ENCODE measurements around the gene PTP4A1. TPM values are rescaled to one million over a fixed set of nuclear protein-coding genes. Genes with fewer than 3 reads are reported as not detected.

Gene PTP4A1
- total RNA-seq, 2 experiments from 2014 or later = 86.6 to 87.0 TPM

DNA sequence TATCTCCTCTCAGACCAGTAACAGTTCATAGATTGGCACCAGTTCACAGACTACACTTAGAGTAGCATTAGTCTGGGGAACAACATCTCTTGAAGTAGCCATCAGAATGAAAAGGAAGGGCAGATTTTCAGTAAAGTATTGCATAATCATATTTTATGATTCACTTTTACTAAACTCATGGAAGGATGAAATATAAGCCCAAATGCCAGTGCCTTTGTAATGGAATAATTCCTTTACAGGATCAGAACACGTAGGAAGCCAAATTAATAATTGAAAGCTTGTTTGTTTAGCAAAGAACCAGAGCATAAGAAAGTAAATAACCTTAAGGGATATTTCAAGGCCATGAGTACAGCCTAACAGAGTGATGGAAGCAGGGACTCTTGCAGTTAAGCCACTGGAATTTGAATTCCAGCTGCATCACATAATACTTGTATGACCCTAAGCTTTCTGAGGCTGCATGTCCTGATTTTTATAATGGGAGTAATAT, 11.4 kb upstream of the PTP4A1 start:
- ChIA-PET POLR2A (no interaction called here), CTCF (no interaction called here)
- H3K4me1 Mint-ChIP-seq (ENCODE audit: low read depth) = peaks cover 1% of the 10 kb centered on the region
- H3K9me3 Mint-ChIP-seq (ENCODE audit: insufficient read depth) = no peaks in the 10 kb centered on the region
- H3K36me3 Mint-ChIP-seq (ENCODE audit: low read depth) = no peaks in the 10 kb centered on the region
- no peak for DNase-seq
- peaks cover 11% of the 10 kb centered on the region for H3K27me3 Mint-ChIP-seq (ENCODE audit: low read depth)
- ATAC-seq = no peak
- H3K27ac Mint-ChIP-seq = no peak overlapping the region
- H3K4me3 Mint-ChIP-seq = no peak overlapping the region

DNA sequence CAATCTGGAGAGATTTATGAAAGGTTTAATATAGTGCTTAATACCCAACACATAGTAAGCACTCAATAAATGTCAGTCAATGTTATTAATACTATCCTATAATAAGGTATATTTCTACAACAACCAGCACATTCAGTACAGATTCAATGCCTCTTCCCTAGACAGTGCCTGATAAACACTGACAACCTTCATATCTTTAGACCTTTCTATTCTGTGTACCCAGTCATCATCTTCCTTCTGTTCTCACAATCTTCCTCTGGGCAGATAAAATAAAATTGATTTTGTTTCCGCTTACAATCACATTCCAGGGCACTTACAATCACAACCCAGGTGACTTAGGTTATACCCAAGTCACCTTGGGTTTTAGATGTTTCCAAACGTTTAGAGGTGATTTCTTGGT, 11.0 kb upstream of the PTP4A1 start:
- Mint-ChIP-seq H3K27me3 (ENCODE audit: low read depth) (peaks cover 11% of the 10 kb centered on the region), H3K9me3 (ENCODE audit: insufficient read depth) (no peaks in the 10 kb centered on the region), H3K4me3 (no peak overlapping the region), H3K27ac (no peak overlapping the region), H3K36me3 (ENCODE audit: low read depth) (no peaks in the 10 kb centered on the region), H3K4me1 (ENCODE audit: low read depth) (peaks cover 6% of the 10 kb centered on the region)
- DNase-seq (no peak), ATAC-seq (no peak)
- POLR2A ChIA-PET = no interaction called here
- CTCF ChIA-PET = no interaction called here

DNA sequence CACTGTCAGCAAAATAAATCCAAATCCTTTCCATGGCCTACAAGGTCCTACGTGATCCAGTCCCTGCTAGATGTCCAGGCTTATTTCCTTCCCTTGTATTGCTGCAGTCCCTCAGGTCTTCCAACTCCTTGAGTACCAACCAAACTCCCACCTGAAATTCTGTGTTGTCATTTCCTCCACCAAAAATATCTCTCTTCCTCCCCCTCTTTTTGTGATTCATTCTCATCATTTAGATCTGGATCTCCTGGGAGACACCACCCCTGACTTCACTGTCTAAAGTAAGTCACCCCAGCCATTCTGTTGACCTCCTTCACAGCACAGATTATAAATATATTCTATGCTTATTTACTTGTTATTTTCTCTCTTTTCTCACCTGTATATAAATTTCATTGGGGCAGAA, 9.0 kb upstream of the PTP4A1 start:
- no peaks in the 10 kb centered on the region for H3K36me3 Mint-ChIP-seq (ENCODE audit: low read depth)
- no peak for ATAC-seq
- no peak for DNase-seq
- peaks cover 11% of the 10 kb centered on the region for H3K27me3 Mint-ChIP-seq (ENCODE audit: low read depth)
- peaks cover 5% of the 10 kb centered on the region for H3K9me3 Mint-ChIP-seq (ENCODE audit: insufficient read depth)
- H3K4me3 Mint-ChIP-seq = no peak overlapping the region
- H3K4me1 Mint-ChIP-seq (ENCODE audit: low read depth) = peaks cover 10% of the 10 kb centered on the region
- no peak overlapping the region for H3K27ac Mint-ChIP-seq
- CTCF ChIA-PET = no interaction called here
- POLR2A ChIA-PET = no interaction called here

DNA sequence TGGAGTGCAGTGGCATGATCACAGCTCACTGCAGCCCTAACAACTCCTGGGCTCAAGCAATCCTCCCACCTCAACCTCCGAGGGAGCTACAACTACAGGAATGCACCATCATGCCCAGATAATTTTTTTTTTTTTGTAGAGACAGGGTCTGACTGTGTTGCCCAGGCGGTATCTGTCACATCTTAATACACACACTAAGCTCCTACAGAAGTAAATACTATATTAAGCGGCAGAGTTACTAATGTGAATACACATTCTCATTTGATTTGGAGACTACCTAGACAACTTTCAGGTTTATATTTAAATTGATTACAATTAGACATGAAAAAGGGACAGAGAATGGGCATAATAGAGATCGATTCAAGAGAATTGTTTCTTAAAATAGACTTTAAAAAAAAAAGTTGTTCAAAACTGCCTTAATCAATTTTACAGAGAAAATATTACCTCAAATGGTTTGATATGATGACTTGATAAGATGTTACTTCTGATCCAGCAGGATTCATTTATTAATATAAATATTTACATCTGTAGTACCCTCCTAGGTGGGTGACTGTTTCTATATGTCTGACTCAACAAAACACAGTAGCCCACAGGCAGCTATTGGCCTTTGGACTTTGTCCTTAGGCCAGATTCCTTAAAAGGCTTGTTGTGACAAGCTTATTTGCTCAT, 7.1 kb upstream of the PTP4A1 start:
- CTCF ChIA-PET = interaction anchor here (0.5 kb wide), 1 partner anchor 47 kb away, joined by 3 read pairs; no protein-coding TSS in a partner anchor
- H3K4me3 Mint-ChIP-seq = no peak overlapping the region
- ATAC-seq = no peak

DNA sequence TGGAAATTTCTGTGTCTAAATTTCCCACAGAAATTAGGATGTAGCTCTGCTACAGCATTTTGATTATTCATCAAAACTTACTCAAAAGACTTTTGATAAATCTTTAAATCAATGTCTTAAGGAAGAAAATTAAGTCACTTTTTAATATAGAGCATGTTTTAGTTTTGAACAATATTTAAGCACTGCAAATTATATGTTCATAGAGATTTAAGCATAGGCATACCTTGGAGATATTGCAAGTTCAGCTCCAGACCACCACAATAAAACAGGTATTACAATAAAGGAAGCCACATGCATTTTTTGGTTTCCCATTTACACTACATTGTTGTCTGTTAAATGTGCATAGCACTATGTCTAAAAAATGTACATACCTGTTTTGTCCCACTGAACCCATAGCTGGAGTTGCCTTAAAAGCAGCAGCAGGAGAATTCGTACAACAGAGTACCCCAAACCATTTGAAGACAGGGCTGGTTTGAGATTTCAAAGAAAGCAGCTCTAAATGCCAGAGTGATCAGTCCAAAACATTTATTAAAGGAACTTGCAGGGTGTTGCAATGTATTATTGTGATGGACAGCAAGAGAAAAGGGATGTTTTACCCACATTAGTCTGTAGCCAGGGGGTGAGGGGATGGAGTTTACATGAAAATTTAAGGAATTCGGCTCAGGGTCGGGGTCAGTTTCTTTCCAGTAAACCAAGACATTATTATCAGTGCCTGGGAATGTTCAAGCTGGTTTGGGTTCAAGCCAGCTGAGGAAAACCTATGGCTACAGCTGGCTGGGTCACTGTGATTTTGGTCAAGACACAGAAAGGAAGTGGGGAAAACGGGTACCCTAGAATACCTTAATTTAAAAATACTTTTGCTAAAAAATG, 6.3 kb upstream of the PTP4A1 start:
- H3K36me3 Mint-ChIP-seq (ENCODE audit: low read depth) = no peaks in the 10 kb centered on the region
- peaks cover 10% of the 10 kb centered on the region for H3K4me1 Mint-ChIP-seq (ENCODE audit: low read depth)
- no peak overlapping the region for H3K27ac Mint-ChIP-seq
- POLR2A ChIA-PET = no interaction called here
- H3K9me3 Mint-ChIP-seq (ENCODE audit: insufficient read depth) = peaks cover 5% of the 10 kb centered on the region
- peaks cover 5% of the 10 kb centered on the region for H3K27me3 Mint-ChIP-seq (ENCODE audit: low read depth)
- CTCF ChIA-PET = interaction anchor here (0.5 kb wide), 1 partner anchor 48 kb away, joined by 3 read pairs; no protein-coding TSS in a partner anchor
- DNase-seq (no peak), ATAC-seq (no peak)
- no peak overlapping the region for H3K4me3 Mint-ChIP-seq

More for the DNA sequence above, 7.1 kb upstream of the PTP4A1 start:
- peaks cover 7% of the 10 kb centered on the region for H3K27me3 Mint-ChIP-seq (ENCODE audit: low read depth)
- no peak overlapping the region for H3K27ac Mint-ChIP-seq
- DNase-seq = no peak
- H3K36me3 Mint-ChIP-seq (ENCODE audit: low read depth) = no peaks in the 10 kb centered on the region
- POLR2A ChIA-PET = no interaction called here
- peaks cover 10% of the 10 kb centered on the region for H3K4me1 Mint-ChIP-seq (ENCODE audit: low read depth)
- peaks cover 5% of the 10 kb centered on the region for H3K9me3 Mint-ChIP-seq (ENCODE audit: insufficient read depth)

DNA sequence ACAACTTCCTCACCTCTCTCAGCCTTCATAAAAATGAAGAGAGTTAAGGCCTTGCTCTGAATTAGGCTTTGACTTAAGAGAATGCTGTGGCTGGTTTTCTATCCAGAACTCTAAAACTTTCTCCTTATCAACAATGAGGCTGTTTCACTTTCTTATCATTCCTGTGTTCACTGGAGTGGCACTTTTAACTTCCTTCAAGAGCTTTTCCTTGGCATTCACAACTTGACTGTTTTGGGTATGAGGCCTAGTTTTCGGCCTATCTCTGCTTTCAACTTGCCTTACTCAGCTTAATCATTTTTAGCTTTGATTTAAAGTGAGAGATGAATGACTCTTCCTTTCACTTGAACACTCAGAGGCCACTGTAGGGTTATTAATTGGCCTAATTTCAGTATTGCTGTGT, 4.3 kb upstream of the PTP4A1 start:
- POLR2A ChIA-PET = interaction anchor here (0.7 kb wide), 1 partner anchor 14 kb away, joined by 3 read pairs; no protein-coding TSS in a partner anchor
- no peak overlapping the region for H3K4me3 Mint-ChIP-seq
- H3K27ac Mint-ChIP-seq = no peak overlapping the region
- CTCF ChIA-PET = no interaction called here
- H3K27me3 Mint-ChIP-seq (ENCODE audit: low read depth) = peaks cover 2% of the 10 kb centered on the region
- peaks cover 18% of the 10 kb centered on the region for H3K4me1 Mint-ChIP-seq (ENCODE audit: low read depth)
- peaks cover 5% of the 10 kb centered on the region for H3K9me3 Mint-ChIP-seq (ENCODE audit: insufficient read depth)
- no peak for ATAC-seq
- DNase-seq = no peak
- H3K36me3 Mint-ChIP-seq (ENCODE audit: low read depth) = peaks cover 5% of the 10 kb centered on the region

DNA sequence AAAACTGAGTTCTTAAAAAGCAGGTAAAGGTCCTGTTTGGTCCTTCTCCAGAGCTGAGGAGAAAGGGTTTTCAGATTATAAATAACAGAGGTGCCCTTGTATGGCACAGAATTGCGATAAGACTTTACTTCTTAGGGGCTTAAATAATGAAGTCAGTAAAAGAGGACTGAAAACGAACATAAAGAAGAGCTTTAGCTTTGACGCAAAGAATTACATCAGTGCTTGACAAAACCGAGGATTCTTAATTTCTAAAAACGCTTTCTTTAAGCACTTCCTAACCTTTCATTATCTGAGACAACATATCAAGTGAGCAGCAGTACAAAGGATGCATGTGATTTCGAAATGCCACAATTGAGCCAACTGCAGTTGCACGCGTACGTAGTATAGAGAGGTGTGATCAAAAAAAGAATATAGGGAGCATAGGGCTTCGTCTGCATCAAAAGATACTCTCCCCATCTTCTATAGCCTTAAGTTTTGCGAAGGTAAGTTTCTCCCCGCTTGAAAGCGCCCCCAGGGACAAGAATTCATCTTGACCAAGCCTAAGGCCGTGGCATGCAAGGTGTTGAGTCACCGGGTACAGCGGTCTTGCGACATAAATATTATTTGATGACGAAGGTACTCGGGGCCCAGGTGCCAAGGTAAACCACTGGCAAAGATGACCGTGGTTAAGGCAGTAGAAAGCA, 778 bp upstream of the PTP4A1 start:
- H3K4me1 Mint-ChIP-seq (ENCODE audit: low read depth) = peaks cover 34% of the 10 kb centered on the region
- ATAC-seq (no peak), DNase-seq (no peak)
- peaks cover 5% of the 10 kb centered on the region for H3K9me3 Mint-ChIP-seq (ENCODE audit: insufficient read depth)
- peaks cover 26% of the 10 kb centered on the region for H3K36me3 Mint-ChIP-seq (ENCODE audit: low read depth)
- peak overlapping the region; percentile 91 for H3K4me3 Mint-ChIP-seq
- ChIA-PET POLR2A (interaction anchor here (1.0 kb wide), 1 partner anchor 65 kb away, joined by 3 read pairs; no protein-coding TSS in a partner anchor), CTCF (interaction anchor here (1.0 to 1.3 kb wide), 2 partner anchors 27 to 219 kb away, joined by 4 to 5 read pairs; no protein-coding TSS in a partner anchor)
- H3K27ac Mint-ChIP-seq = peak overlapping the region; percentile 98
- H3K27me3 Mint-ChIP-seq (ENCODE audit: low read depth) = peaks cover 2% of the 10 kb centered on the region

DNA sequence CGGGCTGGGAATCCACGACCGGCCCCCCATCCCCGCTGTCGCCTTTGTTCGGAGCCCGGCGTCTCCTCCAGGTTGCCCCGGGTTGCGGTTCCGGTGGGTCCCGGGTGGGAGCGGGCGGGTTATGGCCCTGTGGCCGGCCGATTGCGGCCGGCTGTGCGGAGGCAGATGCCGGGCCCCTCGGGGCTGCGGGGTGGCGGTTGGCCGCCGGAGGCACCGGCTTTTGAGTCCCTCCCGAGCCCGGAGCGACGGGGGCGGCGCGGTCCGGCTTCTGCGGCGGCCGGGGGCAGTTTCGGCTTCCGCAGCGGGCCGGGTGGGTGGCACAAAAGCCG, 431 bp downstream of the PTP4A1 start:
- H3K36me3 Mint-ChIP-seq (ENCODE audit: low read depth) = peaks cover 36% of the 10 kb centered on the region
- H3K4me1 Mint-ChIP-seq (ENCODE audit: low read depth) = peaks cover 44% of the 10 kb centered on the region
- H3K4me3 Mint-ChIP-seq = peak overlapping the region; percentile 96
- ATAC-seq (peak; percentile 9), DNase-seq (no peak)
- ChIA-PET POLR2A (interaction anchor here (0.9 to 2.3 kb wide), 4 partner anchors 26 to 62 kb away, joined by 4 to 21 read pairs (median 7); partner anchors contain the start of gene PHF3), CTCF (interaction anchor here (1.4 kb wide), 1 partner anchor 65 kb away, joined by 4 read pairs; no protein-coding TSS in a partner anchor)
- peak overlapping the region; percentile 98 for H3K27ac Mint-ChIP-seq
- peaks cover 5% of the 10 kb centered on the region for H3K9me3 Mint-ChIP-seq (ENCODE audit: insufficient read depth)
- H3K27me3 Mint-ChIP-seq (ENCODE audit: low read depth) = no peaks in the 10 kb centered on the region

DNA sequence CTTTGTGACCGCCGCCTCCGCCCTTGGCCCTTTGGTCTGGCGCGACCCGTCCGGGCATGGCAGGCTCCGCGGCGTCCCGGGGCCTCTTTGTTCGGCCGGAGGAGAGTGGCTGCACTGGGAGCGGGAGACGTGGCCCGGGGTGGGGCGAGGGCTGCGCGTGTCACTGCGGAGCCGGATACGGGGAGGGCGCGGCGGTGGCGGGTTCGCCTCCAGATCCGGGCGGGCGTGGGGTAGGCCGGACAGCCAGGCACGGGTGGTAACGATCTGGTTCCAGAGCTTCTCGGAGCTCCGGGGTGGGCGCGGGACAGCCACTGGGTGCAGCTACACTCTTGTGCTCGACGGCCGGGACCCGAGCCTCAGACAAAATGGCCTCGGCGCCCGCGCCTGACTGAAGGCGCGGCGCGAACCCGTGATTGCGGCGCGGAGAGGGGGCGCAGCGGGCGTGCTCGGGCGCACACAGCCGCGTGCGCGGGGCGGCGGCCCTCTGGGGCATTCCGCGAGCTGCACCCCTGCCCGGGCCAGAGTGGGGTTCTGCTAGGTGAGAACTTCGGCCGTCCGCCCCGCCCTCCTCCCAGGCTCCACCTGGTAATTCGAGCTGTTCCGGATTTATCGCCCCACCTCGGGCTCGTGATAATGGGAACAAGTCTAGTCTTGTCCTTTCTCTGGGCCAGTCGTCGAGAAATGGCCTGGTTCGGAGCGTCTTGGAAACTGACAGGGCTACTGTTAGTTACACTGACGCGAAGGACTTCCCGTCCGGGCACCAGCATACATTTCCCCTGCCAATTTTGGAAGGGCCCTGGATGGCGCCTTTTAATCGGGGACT, 1.0 kb downstream of the PTP4A1 start:
- DNase-seq (peak; percentile 76), ATAC-seq (peak; percentile 40)
- Mint-ChIP-seq H3K27ac (peak overlapping the region; percentile 97), H3K36me3 (ENCODE audit: low read depth) (peaks cover 36% of the 10 kb centered on the region), H3K27me3 (ENCODE audit: low read depth) (no peaks in the 10 kb centered on the region), H3K4me1 (ENCODE audit: low read depth) (peaks cover 40% of the 10 kb centered on the region), H3K9me3 (ENCODE audit: insufficient read depth) (no peaks in the 10 kb centered on the region), H3K4me3 (peak overlapping the region; percentile 96)
- CTCF ChIA-PET = interaction anchor here (0.6 to 2.3 kb wide), 15 partner anchors 11 to 220 kb away, joined by 3 to 18 read pairs (median 6); partner anchors contain the start of gene PHF3
- POLR2A ChIA-PET = interaction anchor here (0.6 to 2.3 kb wide), 11 partner anchors 25 to 221 kb away, joined by 3 to 21 read pairs (median 4); partner anchors contain the start of gene PHF3

DNA sequence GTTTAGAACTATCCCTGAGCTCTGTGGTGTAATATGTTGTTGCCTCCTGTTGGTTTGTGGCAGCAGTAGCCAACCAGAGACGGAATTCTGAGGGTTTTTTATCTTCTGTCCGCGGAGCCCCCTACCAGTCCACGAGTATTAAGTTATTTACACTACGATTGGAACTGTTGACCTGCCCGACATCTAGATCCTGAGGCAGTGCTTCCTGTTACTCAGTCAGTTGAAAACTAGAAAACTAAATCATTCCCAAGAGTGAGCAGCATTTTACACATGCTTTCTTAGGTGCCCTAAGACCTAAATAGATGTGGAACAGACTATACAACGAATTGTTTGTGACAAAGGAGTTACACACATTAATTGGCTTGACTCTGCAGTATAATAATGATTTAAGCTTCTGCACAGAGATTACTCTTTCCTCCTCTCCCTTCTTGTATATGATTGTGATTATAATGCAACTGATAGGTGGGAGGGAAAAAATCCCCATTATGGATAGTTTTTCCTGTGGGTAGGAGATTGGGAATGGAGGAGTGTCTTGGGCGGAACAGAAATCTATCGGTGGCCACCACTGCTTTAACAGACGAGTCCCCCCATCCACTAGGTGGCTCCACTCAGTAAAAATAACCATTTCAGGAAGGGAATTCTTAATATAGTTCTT, 1.7 kb downstream of the PTP4A1 start:
- no peak for ATAC-seq
- peak overlapping the region; percentile 96 for H3K4me3 Mint-ChIP-seq
- H3K27me3 Mint-ChIP-seq (ENCODE audit: low read depth) = no peaks in the 10 kb centered on the region
- H3K36me3 Mint-ChIP-seq (ENCODE audit: low read depth) = peaks cover 38% of the 10 kb centered on the region
- CTCF ChIA-PET = interaction anchor here (0.6 to 2.3 kb wide), 24 partner anchors 10 to 221 kb away, joined by 3 to 18 read pairs (median 4); partner anchors contain the start of gene PHF3
- DNase-seq = peak; percentile 61
- peak overlapping the region; percentile 97 for H3K27ac Mint-ChIP-seq
- POLR2A ChIA-PET = interaction anchor here (0.6 to 2.3 kb wide), 12 partner anchors 24 to 221 kb away, joined by 3 to 21 read pairs (median 4); partner anchors contain the start of gene PHF3
- no peaks in the 10 kb centered on the region for H3K9me3 Mint-ChIP-seq (ENCODE audit: insufficient read depth)
- H3K4me1 Mint-ChIP-seq (ENCODE audit: low read depth) = peaks cover 40% of the 10 kb centered on the region
